Measurements from ENCODE around the gene KIF3A. TPM values are rescaled to one million over a fixed set of nuclear protein-coding genes. Genes with fewer than 3 reads are reported as not detected.

The KIF3A gene
- total and polyA plus RNA-seq, 2 of the 8 experiments (the other 6 are each of a cell fraction or from before 2014, with no cell fraction given), result 3.1 to 13.1 TPM

DNA sequence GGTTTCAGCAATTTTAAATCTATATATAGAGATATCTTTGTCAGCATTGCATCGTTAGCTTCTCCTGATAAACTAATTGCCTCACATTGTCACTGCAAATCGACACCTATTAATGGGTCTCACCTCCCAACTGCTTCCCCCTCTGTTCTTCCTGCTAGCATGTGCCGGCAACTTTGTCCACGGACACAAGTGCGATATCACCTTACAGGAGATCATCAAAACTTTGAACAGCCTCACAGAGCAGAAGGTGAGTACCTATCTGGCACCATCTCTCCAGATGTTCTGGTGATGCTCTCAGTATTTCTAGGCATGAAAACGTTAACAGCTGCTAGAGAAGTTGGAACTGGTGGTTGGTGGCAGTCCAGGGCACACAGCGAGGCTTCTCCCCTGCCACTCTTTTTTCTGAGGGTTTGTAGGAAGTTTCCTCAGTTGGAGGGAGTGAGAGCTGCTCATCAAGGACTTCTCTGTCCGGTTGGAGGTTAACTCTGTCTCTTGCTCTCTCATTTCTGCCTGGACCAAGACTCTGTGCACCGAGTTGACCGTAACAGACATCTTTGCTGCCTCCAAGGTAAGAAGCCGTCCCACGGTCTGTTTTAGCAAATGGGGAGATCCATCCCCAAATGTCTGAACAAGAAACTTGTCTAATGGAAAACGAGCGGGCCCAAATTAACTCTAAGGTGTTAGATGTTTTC, 63.3 kb downstream of the KIF3A start, which contains the start of gene IL4:
Gene IL4 (plus strand): TSS at position 51 of the 692 bp plus-strand sequence. CDS start 62 bp downstream, at position 113.
- H3K23ac ChIP-seq (ENCODE audit: insufficient read length), result no peak within 1 kb of the TSS
- no peak within 1 kb of the TSS for H3K4ac ChIP-seq (replicated peaks; ENCODE audit: insufficient read length, low read depth, low read length)
- no peak within 1 kb of the TSS for H2BK120ac ChIP-seq (replicated peaks; ENCODE audit: low read depth, low read length)
- no peak within 1 kb of the TSS for H3K4me2 ChIP-seq (ENCODE audit: insufficient read depth in 1 of 2, low read depth in 2 of 2, low read length in 2 of 2)
- TF ChIP-seq SP4 (IDR thresholded peaks at IDR 0.05; ENCODE audit: low read length) (no peak), E2F6 (IDR thresholded peaks at IDR 0.05) (no peak)
- no peaks in the 10 kb centered on the region for H4K20me1 ChIP-seq (replicated peaks in 1 of 2; ENCODE audit: control insufficient read depth in 1 of 2, insufficient read depth in 2 of 2, low read length in 2 of 2)
- H3K14ac ChIP-seq (ENCODE audit: insufficient read length), result no peak within 1 kb of the TSS
- no peak within 1 kb of the TSS for H2AK5ac ChIP-seq (ENCODE audit: low read depth, low read length)
- H3K18ac ChIP-seq (ENCODE audit: extremely low read depth, low read length), result no peak within 1 kb of the TSS
- H3K56ac ChIP-seq (replicated peaks; ENCODE audit: insufficient read length, low read depth, low read length), result no peak within 1 kb of the TSS
- no peaks in the 10 kb centered on the region for H3K27me3 ChIP-seq (replicated peaks in 1 of 4; ENCODE audit: control insufficient read depth in 3 of 4, extremely low read depth in 1 of 4, insufficient read depth in 3 of 4, low read length in 3 of 4)
- no peaks in the 10 kb centered on the region for H3K4me1 ChIP-seq (replicated peaks in 1 of 4; ENCODE audit: control insufficient read depth in 3 of 4, insufficient read depth in 4 of 4, low read length in 3 of 4)
- H3K4me3 ChIP-seq (ENCODE audit: extremely low read depth in 1 of 4, insufficient read depth in 2 of 4, low read depth in 3 of 4, low read length in 4 of 4), result no peak within 1 kb of the TSS
- H2BK15ac ChIP-seq (ENCODE audit: low read length), result no peak within 1 kb of the TSS
- no peak within 1 kb of the TSS for H3K27ac ChIP-seq (ENCODE audit: low read depth, low read length)
- DNase-seq (ENCODE audit: low read depth in 1 of 2, low spot score in 2 of 2) (no peak), FAIRE-seq (no peak)
- H2BK20ac ChIP-seq (ENCODE audit: low read length), result no peak within 1 kb of the TSS
- H3K79me1 ChIP-seq (ENCODE audit: low read depth, low read length), result no peaks in the 10 kb centered on the region
- no peak within 1 kb of the TSS for H4K91ac ChIP-seq (replicated peaks; ENCODE audit: insufficient read length, low read length)
- ChIA-PET POLR2A (ENCODE audit: partially characterized antibody) (interaction anchor here (1.4 kb wide), 1 partner anchor 16 kb away, joined by 5 read pairs; no protein-coding TSS in a partner anchor), CTCF (ENCODE audit: partially characterized antibody) (interaction anchor here (0.7 to 5.6 kb wide), 5 partner anchors 9 to 147 kb away, joined by 3 to 23 read pairs (median 4); no protein-coding TSS in a partner anchor)
- no peaks in the 10 kb centered on the region for H3K36me3 ChIP-seq (ENCODE audit: control insufficient read depth in 2 of 4, insufficient read depth in 4 of 4, low read length in 3 of 4)
- no peak within 1 kb of the TSS for H3K9ac ChIP-seq (replicated peaks in 1 of 4; ENCODE audit: extremely low read depth in 1 of 4, low read depth in 3 of 4, low read length in 3 of 4)
- WGBS, 2 experiments (ENCODE audit: extremely low coverage in 1 of 2, insufficient coverage in 1 of 2, insufficient read length in 1 of 2, insufficient replicate concordance in 2 of 2, low coverage in 1 of 2, low lambda C conversion rate in 2 of 2, missing lambda C conversion rate in 1 of 2), result 86% methylated on average over 14 of the region's 14 CpGs; no CpG with 5 or more reads in 1 of the 2 experiments
- no peak within 1 kb of the TSS for H2AFZ ChIP-seq (ENCODE audit: low read length)
- no peak within 1 kb of the TSS for H2BK5ac ChIP-seq (ENCODE audit: low read depth, low read length)
- no peaks in the 10 kb centered on the region for H3K79me2 ChIP-seq (ENCODE audit: control insufficient read depth in 1 of 2, insufficient read depth in 2 of 2, low read length in 2 of 2)
- 0 out of 4 replicates have a peak, but pooled peaks cover 0 to 3% of the 10 kb centered on the region in 2 experiments for H3K9me3 ChIP-seq (ENCODE audit: insufficient read depth in 2 of 2, low read depth in 1 of 2, low read length in 1 of 2)
- no peaks in the 10 kb centered on the region; the same call in 1 of the 2 replicates for H3K23me2 ChIP-seq (ENCODE audit: low read depth, low read length)
- H2BK12ac ChIP-seq (ENCODE audit: low read depth, low read length), result no peak within 1 kb of the TSS
- no peak within 1 kb of the TSS for H4K8ac ChIP-seq (ENCODE audit: extremely low read depth, insufficient read depth, low read length)
- no peak within 1 kb of the TSS for H4K5ac ChIP-seq (ENCODE audit: insufficient read length, low read depth, low read length)
